CD4-positive, alpha-beta T cell treated with Interleukin-1 beta for 1 hour (primary cell): ENCODE measurements around the gene ZNF831.
A peak's percentile ranks its signal among the peaks of the same experiment; 100 is the strongest.

Experiments used
- DNase-seq, 2 donors: peaks; one replicate each; pipeline ENCODE4 v3.0.0-alpha.2; 2020 to 2022

The ZNF831 gene

GRCh38 chr20:59163631-59164530 lies at the start of gene ZNF831:
Gene ZNF831, plus strand, starts transcription at chr20:59163821. Its CDS starts 27,199 bp downstream, at chr20:59191020.
- peak; percentile 52 to 80 for DNase-seq

DNA sequence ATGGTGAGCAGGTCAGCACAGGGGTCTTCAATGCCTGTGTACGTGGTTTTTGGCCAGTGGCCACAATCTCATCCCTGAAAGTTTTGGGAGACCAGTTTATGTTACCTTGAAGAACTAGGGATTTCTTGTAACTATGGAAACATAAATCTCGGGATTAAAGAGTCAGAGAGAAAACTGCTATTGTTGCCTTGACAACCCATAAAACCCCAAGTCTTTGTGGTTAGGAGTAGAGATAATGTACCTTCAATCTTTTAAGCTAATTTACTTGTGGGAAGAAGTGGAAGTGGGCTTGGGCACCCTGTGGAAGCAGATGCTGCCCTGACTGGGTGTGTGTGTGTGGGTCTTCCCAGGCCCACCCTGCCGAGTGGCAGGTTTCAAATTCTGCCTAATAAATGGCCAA lies 46.1 kb upstream of the ZNF831 start:
- peak in 1 of 2 donors; percentile 22 for DNase-seq

DNA sequence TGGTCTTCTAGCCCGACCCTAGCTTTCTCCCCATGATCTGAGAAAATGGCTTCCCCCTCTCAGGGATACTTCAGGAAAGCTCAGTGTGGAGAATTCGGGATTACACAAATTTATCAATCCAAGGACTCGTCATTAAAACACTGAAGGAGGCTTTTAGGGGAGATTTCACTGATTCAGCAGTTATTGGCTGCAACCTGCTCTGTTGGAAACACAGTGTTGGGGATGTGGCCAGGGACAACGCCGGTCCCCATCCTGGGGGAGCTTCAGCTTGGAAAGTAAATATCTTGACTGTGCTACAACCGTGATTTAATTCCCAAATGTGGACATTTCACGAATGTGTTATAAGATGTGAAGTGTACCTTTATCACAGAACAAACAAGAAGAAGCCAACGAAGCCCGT lies 44.8 kb upstream of the ZNF831 start:
- no peak for DNase-seq

- peak; percentile 58 to 75 for DNase-seq
Measured at GRCh38 chr20:59120491-59120890, 43.1 kb upstream of the ZNF831 start.

GRCh38 chr20:59120919-59121318 lies 42.7 kb upstream of the ZNF831 start:
- peak in 1 of 2 donors; percentile 25 for DNase-seq

GRCh38 chr20:59121714-59122565 lies 41.7 kb upstream of the ZNF831 start:
- peak; percentile 29 to 69 for DNase-seq

GRCh38 chr20:59122566-59122919 lies 41.1 kb upstream of the ZNF831 start:
- no peak for DNase-seq

- peak; percentile 61 to 73 for DNase-seq
Measured at GRCh38 chr20:59123011-59123677, 40.5 kb upstream of the ZNF831 start.

- DNase-seq, result no peak
Measured at GRCh38 chr20:59123678-59124255, 39.9 kb upstream of the ZNF831 start.

DNA sequence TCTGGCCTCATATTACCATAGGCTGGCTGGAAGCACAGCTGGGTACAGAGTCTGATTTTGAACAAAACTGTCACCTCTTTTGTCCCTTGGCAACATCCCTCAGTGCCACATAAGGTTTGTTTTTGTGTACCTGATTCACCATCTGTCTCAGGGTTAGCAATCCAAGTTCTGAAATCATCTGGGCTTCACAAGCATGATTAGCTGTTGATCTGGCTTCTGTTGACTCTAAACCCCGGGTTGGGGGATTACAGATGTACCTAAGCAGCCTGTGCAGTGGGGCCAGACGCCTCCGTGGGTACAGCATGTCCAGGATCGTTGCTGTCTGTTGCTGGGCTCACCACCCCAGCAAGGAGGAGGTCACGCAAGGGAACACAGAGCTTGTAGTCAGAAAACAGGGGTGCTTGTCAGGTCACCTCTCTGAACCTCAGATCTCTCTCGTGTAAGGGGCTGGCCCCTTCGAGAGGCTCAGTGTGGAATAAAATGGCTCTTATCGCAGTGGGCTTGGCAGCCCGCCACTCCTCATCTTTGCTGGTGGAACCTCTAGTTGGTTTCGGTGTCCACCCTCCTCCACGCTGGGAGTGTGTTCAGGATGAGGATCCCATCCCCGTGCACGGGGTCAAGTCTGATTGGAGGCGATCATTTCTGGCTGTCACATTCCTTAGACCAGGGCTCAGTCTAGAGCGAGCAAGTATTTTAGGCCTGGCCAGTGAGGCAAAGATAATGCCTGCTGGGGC lies 39.2 kb upstream of the ZNF831 start:
- no peak for DNase-seq

- no peak for DNase-seq
Measured at GRCh38 chr20:59125332-59125731, 38.3 kb upstream of the ZNF831 start.

GRCh38 chr20:59125836-59126235 lies 37.8 kb upstream of the ZNF831 start:
- DNase-seq, result no peak

DNA sequence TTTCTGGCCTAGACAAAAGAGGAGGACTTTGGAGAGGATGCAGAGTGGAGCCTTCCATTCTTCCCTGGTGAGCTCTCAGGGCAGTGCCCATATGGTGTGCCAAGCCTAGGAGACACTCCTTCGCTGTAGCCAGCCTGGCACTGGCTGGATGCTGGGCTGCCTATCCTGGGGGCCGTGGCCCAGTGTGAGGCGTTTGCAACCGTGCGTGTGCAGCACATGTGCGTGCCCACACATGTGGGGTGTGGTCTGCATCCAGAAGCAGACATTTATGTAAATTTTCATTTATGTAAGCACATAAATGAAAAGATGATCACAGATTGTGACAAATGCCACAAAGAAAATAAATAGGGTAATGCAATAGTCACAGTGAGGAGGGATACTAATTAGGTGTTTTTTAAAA lies 35.8 kb upstream of the ZNF831 start:
- no peak for DNase-seq

GRCh38 chr20:59131551-59132285 lies 31.9 kb upstream of the ZNF831 start:
- DNase-seq, result no peak

GRCh38 chr20:59134182-59134581 lies 29.4 kb upstream of the ZNF831 start:
- DNase-seq, result no peak

DNA sequence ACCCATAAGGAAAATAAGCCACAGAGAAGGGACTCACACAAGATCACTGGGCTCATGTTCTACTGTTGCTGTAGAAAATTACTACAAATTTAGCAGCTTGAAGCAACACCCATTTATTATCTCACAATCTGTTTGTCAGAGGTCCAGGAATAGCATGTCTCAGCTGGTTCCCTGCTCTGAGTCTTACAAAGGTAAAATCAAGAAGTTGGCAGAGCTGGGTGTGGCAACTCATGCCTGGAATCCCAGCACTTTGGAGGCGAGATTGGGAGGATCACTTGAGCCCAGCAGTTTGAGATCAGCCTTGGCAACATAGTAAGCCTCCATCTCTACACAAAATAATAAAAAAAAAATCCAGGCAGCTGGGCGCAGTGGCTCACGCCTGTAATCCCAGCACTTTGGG lies 28.5 kb upstream of the ZNF831 start:
- no peak for DNase-seq

DNA sequence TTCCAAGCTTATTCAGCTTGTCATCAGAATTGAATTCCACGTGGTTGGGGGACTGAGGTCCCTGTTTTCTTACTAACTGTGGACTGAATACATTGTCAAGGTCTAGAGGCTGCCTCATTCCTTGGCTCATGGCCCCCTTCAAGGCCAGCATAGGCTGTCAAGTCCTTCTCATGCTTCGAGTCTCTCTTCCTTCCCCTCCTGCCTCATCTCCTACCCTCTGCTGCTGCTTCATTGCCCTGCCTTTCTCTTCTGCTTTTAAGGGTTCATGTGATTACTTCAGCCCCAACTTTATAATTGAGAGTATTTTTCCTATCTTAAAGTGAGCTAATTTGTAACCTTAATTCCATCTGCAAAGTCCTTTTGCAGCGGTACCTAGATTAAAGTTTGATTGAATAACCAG lies 27.6 kb upstream of the ZNF831 start:
- no peak for DNase-seq

DNA sequence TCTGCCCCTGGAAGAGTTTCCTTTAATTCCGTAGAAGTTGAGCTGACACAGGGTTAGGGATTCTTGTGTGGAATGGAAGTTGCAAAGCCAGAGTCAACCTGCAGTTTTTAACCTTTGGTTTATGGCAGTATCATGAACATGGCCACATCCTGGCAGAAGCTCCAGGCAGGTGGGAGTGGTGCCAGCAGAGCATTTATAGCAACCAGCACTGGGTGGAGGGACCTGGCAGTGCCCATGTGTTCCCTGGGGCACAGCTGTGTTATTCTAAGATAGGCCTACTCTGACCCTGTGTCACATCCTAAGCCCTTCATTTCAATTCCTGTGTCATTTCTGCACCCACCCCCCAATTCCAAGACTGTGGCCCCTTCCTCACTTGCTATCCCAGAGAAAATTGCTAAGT lies 26.1 kb upstream of the ZNF831 start:
- no peak for DNase-seq

- DNase-seq, result no peak
Measured at GRCh38 chr20:59138114-59138748, 25.4 kb upstream of the ZNF831 start.

- DNase-seq, result no peak
Measured at GRCh38 chr20:59139998-59140397, 23.6 kb upstream of the ZNF831 start.
